Stimulated activated CD8-positive, alpha-beta memory T cell treated with anti-CD3 and anti-CD28 coated beads, Interleukin-12 subunit alpha, Interleukin-12 subunit beta, amount 100 ng/mL, for 1 hour (primary cell): ENCODE data around the gene PCDH15.
"Not testable (repeated sequence)": the region's sequence is repeated elsewhere in the genome, so short reads cannot be mapped to it uniquely, and the experiment has no call there.

Experiments used
- DNase-seq: peaks from one replicate; pipeline ENCODE4 v3.0.0-alpha.2; 2020; ENCODE audit warnings: low read depth

PCDH15 gene

DNA sequence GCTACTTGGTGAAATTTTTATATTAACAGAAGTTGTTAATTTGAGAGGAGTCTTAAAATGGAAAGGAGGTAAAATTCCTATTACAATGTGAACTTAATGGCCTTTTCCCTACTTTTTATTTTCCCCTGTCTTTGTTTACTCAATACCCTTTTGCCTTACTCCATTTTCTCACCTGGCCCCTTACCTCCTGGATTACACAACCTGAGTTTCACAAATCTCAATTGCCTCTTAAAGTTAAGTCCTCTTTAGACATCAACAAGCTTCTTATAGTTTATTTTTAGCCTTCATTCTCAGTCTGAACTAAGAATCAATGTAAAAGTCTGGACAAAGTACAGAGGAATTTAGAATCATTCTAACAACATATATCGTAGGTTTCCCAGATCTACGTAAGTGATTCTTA lies 247.0 kb downstream of the PCDH15 start:
- no peak for DNase-seq

DNA sequence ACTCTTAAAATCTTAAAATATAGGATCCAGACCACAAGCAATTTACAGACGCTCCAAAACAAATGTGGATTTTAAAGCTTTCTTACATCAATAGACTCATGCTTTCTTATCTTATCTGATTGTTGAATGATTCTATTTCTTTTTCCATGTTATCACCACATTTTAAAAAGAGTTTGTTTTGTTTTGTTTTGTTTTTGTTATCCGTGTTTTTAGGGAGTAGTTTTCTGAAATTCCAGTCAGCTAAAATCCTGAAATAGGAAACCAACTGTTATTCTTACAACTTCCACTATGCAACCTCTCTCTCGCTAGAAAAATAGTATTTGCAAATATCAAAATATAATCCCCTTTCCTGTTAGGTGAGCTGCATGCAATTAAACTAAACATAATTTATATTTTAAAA lies 251.0 kb downstream of the PCDH15 start:
- DNase-seq: no peak

DNA sequence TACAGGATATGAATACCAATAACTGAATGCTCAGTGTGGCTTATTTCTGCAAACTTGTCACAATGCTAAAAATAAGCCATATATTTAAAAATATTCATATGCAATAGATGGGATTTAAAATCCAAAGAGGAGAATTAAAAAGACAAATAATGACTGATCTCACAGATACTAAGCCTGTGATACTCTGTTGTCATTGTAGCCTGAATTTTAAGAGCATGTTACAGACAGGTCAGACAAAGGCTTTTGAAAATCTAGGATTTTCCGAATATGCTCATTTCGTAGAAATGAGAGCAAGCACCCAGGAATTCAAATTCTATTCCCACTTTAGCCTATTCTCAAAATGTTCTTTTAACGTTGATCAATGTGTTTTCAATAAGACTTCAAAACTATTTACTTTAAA lies 269.7 kb downstream of the PCDH15 start:
- DNase-seq: no peak

DNA sequence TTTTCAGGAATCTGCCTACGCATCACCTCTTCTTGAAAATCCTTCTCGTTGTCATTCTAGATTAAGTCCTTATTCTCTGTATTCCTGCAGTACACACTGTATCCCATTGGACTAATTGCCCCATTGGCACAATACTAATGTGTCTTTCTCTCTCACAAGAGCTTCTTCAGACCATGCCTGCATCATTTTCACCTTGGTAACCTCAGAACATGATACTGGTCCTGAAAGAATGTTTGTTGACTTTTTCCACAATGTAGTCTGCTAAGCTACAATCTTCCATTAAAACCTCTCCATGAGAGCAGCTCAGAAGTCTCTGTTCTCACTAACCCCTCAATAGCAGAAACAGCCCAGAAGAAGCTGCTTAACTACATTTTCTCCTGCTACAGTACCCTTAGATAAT lies 270.7 kb downstream of the PCDH15 start:
- no peak for DNase-seq

DNA sequence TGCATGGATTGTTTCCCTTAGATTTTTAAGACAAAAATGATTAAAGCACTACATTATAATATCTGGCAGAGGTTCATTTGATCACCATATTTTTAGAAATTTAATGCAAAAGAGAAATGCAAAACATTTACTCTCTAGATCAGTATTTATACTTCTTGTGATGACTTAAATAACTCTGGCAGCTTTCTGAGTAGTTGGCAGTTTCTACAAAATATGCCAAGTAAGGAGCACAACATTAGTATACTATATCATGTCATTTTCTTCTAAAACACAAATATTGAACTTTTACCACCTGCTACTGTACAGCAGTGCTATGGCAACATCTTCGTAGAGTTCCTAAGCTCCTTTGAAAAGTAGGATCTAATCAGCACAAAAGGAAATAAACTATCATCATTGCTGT lies 275.2 kb downstream of the PCDH15 start:
- DNase-seq: no peak

DNA sequence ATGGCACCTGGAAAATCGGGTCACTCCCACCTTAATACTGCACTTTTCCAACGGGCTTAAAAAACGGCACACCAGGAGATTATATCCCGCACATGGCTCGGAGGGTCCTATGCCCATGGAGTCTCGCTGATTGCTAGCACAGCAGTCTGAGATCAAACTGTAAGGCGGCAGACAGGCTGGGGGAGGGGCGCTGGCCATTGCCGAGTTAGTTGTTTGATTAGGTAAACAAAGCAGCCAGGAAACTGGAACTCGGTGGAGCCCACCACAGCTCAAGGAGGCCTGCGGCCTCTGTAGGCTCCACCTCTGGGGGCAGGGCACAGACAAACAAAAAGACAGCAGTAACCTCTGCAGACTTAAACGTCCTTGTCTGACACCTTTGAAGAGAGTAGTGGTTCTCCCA lies 285.8 kb downstream of the PCDH15 start:
- DNase-seq: not testable (repeated sequence)

DNA sequence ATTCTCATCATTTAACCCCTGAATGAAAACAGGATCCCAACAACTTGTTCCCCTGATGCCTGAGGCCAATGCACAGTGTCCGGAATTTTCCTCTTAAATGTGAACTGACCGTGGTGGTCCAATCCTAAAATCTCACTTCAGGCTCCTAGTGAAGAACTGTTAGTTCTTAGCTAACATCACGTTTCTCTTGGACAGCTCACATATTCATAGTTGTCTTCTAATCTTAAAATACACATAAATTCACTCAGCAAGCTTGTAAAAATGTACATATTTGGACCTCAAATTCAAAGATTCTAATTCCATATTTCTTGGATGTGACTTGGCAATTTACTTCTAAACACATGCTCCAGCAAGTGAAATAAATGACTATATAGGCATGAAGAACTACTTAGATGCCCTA lies 297.2 kb downstream of the PCDH15 start:
- DNase-seq: no peak

DNA sequence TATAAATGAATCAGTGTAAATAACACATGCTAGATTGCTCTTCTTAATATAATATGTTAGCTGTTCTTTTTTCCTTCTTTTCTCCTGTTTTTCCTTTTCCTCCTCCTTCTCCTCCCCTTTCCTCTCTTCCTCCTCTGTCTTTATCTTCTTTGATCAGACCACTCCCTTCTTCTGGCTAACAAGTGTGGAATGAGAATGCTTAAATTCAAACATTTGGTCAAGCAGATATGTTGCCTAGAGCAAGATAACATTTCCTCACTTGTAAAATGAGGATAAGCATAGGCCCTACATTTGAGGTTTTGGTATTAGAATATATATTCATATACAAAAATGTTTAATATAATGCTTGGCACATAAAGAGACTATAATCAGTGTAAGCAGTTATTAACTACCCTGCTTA lies 299.1 kb downstream of the PCDH15 start:
- DNase-seq: no peak

DNA sequence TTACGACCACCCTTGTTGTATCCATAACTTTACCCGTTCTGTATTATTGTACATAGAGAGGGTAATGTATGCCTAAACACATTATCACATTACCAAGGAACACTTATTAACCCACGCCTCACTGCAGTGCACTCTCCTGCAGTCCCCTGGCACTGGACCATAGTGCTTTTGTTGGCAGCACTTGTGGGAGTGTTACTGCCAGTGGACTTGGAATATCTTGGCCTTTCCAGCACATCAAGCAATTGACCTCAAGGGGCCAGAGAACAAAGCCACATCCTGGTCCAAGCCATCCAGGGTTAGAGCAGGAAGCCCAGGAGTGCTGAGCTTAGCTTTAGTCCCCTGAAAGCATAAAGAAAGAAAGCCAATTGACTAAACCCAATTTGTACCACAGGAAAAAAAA lies 304.2 kb downstream of the PCDH15 start:
- no peak for DNase-seq

DNA sequence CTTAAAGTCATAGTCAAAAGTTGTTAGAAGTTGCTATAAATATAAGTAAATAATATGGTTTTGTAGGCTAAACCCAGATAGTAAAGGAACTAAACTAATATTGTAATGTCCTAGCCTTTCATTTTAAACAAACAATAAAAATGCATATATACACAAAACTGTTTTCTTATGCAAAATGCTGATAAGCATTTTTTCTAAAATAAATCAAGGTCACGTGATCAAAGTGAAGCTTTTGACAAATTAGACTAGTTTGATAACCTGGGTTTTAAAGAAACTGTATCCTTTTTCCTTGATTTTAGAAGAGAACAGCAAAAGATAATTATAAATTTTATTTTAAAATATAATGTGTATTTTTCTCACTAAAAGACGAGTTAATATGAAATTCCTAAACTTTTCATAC lies 313.3 kb downstream of the PCDH15 start:
- no peak for DNase-seq

DNA sequence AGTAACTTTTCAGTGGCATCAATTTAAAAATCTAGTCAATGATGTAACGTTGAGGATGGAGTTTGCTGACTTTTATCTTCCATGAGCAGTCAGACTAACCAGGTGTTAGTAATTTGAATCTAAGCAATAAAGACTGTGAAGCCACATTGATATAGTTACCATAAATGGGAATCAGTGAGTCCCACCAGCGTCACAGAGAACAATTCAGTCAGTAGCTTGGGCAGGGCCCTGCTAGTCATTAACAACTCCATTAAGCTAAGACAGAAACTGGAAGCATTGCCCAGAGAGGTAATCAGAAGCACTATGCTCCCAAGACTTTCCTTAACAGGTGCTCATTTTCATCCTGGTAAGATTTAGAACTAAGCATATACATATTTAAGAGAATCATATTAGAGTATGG lies 315.1 kb downstream of the PCDH15 start:
- DNase-seq: no peak

DNA sequence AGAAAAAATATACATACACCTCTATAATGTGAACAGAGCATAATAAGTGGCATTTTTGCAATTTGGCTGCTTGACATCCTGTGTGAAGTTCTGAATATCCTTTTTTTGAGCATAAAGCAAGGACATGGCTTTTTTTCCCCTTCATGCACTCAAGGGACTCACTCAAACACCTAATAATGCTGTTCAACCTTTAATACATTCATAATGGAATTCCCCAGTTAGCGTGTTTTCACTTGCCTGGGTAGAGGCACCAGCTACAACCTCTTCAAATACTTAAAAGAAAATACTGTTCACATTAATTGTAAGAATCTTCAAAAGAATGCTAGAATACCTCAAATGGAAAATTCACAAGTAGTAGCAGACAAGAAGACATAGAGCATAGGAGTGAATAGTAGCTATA lies 316.8 kb downstream of the PCDH15 start:
- DNase-seq: no peak

DNA sequence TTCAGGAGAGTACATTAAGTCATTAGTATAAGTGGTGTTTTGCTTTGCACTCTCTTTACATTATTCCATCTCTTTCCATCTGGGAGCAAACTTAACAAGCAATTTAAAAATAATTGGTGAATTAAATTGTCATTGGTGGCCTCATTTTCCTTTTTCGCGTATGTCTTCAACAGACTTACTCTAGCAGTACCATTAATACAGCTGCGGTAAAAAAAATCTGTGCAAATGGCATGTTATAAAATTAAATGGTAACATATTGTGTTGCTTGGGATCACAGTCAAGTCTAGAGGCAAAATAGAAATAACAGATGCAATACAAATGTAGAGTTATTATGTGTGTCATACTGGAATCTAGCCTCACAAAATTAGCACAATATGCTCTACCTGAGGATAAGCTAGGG lies 322.4 kb downstream of the PCDH15 start:
- DNase-seq: no peak

DNA sequence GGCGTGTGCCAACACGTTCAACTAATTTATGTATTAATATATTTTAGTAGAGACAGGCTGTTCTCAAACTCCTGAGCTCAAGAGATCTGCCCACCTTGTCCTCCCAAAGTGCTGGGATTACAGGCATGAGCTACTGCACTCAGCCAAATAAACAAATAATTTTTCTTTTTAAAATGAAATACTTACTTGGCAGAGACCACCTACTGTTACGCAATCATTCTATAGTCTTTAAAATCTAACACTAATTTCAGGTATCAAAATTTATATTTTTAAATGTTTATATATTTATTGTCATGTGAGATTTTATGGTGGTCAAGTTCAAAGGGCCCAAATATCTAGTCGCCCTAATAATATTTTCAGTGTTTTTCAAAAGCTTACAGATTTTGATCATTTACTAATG lies 323.3 kb downstream of the PCDH15 start:
- no peak for DNase-seq

DNA sequence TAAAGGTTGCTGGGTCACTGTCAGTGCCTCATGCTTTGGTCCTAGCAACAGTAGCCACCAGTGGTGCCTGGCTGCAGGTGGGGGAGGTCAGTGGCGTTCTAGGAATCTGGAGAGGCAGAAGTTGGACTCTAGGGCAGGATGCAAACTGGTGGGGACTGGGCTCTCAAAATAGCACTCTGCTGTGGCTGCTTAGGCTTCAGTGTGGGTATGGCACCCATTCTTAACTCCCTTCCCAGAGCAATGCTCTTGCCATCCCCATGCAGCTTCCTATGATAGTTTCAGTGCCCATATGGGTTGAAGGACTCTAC lies 330.8 kb downstream of the PCDH15 start:
- no peak for DNase-seq

DNA sequence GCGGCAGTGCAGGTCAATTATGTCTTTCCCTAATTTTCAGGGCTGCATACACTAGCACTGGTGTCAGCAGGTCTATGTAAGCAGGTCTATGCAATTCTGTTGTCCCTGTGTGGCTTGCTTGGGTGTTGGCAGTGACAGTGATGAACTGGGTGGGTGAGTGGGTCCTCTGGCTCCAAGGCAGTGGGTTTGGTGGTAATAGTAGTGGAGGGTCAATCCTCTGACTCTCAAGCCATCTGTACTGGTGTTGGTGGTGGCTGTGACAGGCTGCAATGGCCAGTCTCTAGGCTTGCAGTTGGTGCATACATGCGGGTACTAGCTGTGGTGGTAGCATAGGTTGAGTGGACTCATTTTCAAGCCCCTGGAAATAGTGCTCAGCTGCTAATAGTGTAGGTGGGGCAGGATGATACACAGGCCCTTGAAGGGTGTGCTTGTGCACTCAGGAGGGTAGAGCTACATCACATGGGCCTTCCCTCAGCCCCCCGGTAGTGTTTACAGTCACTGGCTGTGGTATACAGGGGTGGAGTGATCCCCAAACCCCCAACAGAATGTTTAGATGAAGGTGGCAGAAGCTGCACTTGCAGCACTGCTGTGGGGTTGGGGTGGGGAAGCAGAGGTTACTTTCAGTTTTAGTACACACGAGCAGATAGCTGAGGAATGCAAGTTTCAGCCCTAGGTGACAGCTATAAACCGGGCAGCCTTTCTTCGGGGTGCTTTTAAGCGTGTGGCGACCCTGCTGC lies 331.3 kb downstream of the PCDH15 start:
- no peak for DNase-seq

DNA sequence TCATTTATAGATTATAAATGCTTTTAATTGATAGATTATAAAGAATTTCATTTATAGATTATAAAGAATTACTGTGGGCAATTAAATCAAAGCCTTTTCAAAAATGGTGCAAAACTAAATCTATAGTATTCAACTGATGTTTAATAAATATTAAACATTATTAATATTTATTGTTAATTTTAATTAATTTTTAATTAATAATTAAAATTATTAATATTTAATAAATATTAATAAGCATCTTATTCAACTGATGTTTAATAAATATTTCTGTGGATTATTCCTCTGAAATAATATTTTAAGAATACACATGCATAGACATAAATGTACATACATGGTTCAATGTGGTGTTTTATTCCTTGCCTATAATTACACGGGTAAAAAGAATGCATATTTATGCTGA lies 346.8 kb downstream of the PCDH15 start:
- no peak for DNase-seq

DNA sequence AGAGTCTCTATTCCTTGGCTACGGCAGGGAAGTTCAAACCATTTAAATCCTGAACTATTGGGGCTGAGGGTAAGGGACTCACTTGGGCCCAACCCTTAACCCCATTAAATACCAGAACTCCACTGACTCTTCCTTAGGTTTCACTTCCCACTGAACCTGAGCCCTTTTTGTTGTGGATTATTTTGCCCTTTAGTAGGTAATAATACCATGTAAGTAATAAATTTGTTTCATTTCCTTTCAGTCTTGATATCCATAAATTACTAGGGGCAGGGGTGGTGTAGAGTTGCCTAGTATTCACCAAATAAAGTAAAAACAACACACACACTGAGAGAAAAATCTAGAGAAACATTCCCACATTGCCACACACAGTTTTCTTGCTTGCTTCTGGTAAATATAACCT lies 352.0 kb downstream of the PCDH15 start:
- DNase-seq: no peak

DNA sequence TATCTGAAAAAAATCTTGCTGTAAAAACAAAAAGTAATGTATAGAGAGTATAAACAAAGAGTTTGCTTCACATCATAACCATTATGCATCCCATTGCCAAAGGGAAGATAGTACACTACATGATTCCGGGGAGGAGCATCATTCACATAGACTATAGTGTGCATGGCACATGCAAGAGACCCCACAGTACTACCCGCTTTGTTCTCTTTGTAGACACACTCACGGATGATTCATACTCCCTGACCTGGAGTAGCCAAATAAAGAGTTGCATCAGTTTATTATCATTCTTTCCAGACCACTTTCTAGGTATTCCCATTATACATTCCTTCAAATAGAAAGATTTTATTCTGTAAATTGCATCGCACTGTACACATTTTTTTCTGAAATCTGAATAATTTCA lies 356.9 kb downstream of the PCDH15 start:
- no peak for DNase-seq

DNA sequence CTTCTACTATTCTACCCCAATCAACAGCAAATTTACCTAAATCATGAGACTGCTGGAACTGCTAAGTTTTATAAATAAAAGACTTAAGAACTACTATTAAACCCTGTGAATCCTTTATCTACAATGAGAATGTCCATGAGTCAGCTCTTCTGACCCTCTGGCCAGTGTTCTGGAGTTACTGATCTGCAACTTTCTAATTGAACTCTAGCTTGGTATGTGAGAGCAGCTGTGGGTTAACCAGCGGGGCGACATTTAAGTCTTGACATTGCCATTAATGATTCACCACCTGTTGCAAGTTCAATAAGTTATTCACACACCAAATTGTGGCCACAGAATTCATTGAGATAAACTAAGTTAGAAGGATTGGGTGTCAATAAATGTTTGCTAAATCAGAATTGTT lies 359.8 kb downstream of the PCDH15 start:
- DNase-seq: no peak

DNA sequence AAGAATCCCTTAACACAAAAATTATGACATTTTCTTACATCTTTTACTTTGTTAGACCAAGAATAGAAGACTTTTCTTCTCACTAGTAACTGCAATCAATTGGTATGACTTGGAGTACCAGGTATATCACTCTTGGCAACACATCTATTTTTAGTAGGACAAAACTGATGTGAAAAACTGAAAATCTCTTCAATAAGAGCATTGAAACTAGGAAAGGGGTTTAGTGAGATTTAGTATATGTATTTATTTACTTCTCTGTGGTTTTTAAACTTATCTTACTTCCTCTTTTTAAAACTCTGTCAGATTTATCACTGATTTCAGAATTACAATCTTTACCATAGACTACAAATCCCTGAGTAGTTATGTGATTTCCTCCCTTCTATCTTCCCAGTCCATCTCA lies 366.2 kb downstream of the PCDH15 start:
- no peak for DNase-seq

DNA sequence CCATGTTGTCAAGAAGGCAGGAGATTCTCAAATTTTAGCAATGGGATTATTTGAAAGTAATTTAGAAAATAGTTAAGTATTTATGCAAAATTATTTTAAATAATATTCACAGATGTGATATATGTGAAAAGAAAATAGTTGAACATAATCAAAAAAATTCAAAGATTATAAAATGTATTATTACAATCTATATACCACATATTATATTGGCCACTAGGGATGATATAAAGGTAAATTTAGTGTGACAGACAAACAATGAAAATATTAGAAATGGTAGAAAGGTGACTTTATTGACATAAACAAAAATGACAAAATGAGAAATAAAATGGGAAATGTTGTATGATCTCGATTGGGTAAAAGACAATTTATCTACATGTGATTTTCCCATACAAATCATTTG lies 385.5 kb downstream of the PCDH15 start:
- DNase-seq: no peak

DNA sequence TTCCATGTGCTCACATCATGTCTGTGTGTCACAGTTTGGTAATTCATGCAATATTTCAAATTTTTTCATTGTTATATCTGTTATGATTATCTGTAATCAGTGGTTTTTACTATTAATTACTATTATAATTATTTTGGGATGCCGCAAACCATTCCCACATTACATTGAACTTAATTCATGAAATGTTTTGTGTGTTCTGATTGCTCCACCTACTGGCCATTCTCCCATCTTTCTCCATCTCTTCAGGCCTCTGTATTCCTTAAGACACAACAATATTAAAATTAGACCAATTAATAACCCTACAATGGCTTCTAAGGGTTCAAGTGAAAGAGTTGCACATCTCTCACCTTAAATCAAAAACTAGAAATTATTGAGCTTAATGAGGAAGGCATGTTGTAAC lies 398.5 kb downstream of the PCDH15 start:
- no peak for DNase-seq

DNA sequence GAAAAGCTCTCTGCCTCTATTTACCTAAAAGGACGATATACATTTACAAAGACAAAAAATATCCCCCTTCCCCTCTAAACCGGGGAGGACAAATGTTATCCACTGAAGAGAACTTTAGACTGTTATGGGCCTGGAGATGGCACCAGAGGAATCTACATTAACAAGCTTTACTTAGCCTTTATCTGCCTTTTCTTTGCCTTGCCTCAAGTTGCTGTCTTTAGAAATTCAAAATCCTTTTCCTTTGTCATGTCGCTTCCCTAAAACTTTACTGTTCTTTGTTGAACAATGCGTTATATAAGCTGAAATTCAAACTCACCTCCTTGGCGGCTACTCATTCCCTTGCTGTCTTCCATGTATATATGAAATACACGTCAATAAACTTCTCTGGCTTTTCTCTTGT lies 405.0 kb downstream of the PCDH15 start:
- no peak for DNase-seq

DNA sequence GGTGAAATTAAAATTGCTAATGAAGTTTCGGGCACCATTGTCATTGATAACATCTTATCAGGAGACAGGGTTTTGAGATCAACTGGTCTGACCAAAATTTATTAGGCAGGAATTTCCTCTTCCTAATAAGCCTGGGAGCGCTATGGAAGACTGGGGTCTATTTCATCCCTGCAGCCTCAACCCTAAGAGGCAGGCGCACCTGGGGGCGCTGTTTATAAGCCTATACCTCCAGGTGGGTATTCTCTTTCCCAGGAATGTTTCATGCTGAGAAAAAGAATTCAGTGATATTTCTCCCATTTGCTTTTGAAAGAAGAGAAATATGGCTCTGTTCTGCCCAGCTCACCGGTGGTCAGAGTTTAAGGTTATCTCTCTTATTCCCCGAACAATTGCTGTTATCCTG lies 406.4 kb downstream of the PCDH15 start:
- not testable (repeated sequence) for DNase-seq
